Right renal cortex interstitium (tissue), 3 donors: ENCODE measurements around the gene CHEK1. TPM values are rescaled to one million over a fixed set of nuclear protein-coding genes. Genes with fewer than 3 reads are reported as not detected.
"Not testable (repeated sequence)": the region's sequence is repeated elsewhere in the genome, so short reads cannot be mapped to it uniquely, and the experiment has no call there.

Experiments
- DNase-seq, 3 donors: peaks; one replicate each; pipeline ENCODE4 v3.0.0-alpha.2; 2013; ENCODE audit warnings: low read depth in 3 of 3, low spot score in 2 of 3
- polyA plus RNA-seq, 3 donors: library from polyadenylated mRNA; unstranded; fragments of 120-200 nt; gene quantifications; one replicate each; pipeline ENCODE4 v1.2.1, GENCODE V29; 2013; ENCODE audit not compliant: insufficient read length in 3 of 3

CHEK1 gene
- polyA plus RNA-seq, 3 donors: 30.1 to 36.2 (median 31.8) TPM

DNA sequence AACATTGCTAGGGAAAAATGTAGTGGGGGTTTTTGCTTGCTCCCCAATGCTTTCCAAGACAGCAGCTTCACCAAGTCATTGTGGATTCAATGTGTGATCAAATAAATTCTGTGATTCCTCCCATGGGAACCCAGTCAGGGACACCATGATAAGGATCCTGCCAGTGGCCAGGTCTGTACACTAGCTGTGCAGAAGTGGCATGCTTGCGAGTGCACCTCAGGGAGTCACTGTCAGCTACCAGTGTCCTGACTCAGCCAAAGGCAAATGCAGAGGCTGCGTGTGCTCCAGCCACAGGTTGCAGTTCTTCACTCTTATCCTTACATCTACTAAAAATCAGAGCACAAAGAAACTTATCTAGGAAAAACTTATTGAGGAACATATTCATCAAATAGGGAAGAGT, 65.0 kb downstream of the CHEK1 start:
- no peak for DNase-seq

DNA sequence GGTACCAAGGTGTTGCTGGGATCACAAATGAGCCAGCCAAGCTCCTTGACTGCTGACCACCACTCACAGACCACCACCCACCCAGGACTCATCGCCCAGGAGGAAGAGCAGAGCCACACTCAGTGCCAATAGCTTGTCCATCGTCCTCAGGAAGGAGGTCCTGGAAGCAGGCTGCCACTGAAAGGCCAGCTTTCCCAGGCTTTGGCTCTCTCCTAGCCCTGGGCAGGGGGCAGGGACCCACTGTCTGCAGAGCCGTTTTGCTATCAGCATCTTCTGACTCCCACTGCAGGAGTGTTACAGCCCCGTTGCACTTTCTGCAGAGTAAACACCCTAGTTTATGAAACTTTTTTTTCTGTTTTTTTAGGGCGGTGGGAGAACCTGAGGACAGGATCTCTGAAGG, 67.9 kb downstream of the CHEK1 start:
- DNase-seq: no peak

DNA sequence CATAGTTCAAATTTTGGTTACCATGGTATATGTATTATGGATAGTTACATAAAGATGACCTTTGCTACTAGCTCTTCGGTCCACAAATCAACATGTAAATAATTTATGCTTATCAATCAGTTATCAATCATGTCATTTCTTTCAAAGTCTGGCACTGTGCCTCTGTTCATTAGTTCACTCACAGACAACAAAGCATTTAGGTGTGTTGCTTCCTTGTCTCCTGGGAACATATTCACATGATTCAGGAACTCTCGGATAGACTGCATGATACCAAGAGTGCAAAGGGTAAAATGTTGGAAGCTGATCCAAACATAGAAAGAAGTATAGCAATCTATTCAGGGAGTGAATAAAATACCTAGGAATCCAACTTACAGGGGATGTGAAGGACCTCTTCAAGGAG, 70.0 kb downstream of the CHEK1 start:
- no peak for DNase-seq

DNA sequence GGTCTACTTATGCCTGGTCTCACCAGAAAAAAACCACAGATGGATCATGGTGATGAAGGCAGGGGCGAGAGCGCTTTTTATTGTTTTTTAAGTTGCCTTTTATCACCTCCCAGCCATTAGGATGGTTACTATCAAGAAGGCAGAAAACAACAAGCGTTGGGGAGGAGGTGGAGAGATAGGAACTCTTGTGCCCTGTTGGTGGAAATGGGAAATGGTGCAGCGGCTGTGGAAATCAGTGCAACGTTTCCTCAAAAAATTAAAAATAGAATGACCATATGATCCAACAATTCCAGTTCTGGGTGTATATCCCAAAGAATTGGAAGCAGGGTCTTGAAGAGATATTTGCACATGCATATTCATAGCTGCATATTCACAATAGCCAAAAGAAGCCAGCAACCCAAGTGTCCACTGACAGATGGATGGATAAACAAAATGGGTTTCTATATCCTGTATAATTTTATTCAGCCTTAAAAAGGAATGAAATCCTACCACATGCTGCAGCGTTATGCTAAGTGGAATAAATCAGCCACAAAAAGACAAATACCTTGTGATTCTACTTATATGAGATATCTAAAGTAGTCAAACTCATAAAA, 76.2 kb downstream of the CHEK1 start:
- no peak for DNase-seq

DNA sequence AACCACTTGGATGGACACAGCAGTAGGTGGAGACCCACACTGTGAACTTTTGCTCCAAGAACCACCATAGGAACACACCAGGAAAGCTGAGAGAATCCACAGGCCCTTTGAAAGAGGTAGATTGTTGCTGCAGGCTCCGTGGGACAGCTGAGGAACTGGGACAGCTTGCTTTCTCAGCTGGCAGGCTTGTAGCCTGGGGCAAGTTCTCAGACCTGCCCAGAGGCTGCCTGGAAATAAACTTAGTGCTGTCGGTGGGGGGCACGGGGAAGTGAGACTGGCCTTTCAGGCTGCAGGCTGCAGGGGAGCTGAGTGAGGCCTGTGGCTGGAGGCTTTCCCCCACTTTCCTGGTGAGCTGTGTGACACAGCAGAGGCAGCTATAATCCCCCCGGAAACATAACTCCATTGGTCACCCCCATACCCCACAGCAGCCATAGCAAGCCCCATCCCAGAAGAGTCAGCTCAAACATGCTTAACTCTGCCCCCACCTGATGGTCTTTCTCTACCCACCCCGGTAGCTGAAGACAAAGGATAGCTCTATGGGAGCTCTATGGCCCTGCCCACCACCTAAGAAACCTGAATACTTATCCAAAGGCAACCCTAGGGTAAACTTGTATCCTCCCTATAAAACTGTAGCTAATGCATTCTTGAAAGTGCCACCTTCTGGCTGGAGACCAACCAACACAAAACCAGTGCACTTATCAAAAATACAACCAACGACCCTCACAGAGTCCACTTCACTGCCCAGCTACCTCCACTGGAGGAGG, 77.1 kb downstream of the CHEK1 start:
- DNase-seq: no peak

DNA sequence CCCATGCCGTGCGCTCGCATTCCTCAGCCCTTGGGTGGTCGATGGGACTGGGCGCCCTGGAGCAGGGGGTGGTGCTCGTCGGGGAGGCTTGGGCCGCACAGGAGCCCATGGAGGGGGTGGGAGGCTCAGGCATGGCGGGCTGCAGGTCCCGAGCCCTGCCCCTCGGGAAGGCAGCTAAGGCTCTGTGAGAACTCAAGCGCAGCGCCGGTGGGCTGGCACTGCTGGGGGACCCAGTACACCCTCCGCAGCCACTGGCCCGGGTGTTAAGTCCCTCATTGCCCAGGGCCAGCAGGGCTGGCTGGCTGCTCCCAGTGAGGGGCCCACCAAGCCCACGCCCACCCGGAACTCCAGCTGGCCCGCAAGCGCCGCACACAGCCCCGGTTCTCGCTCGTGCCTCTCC, 79.7 kb downstream of the CHEK1 start:
- DNase-seq: not testable (repeated sequence)

DNA sequence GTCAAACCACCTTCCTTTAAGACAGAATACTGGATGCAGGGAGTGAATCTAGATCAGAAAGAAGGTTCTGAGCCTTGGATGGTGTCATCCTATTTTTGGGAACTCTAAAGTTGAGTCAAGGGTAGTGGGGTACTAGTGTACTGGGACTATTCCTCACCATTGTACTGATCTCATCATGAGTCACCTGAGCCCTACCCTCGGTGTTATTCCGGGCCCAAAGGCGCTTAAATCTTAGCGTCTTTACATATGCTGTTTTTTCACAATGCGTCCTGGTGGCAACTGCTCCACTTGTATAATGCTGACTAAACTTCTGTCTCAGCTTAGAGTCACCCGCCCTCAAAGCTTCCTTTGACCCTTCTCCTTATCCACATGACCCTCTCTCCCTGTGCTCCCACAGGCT, 95.8 kb downstream of the CHEK1 start:
- no peak for DNase-seq

DNA sequence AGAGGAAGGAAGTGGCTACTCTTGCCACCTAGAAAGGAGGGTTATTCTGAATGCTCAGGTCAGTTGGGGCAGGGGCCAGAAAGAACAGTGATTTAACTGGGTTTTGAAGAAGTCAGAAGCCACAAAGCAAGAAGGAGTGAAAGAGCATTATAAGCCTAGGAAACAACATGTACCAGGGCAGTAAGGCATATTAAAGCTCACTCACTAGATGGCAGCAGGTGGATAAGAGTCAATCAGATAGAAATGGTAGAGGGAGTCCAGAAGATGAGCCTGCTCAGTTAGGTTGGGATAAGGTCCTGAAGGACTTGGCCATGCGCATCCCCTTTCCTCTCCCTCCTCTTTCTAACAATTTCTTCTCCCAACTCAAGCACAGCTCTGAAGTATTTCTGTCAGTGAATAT, 99.2 kb downstream of the CHEK1 start:
- no peak for DNase-seq

Other genes with a start within 250 kb of the CHEK1 start
- gene FEZ1, start 128.9 kb upstream of the CHEK1 start, polyA plus RNA-seq: 10 to 100 TPM in 1 of 3 donors, 1 to 10 TPM in 2; 8.5 to 11.3 (median 9.7) TPM
- 100 to 1,000 TPM; 124 to 136 (median 133) TPM for gene EI24, start 55.7 kb upstream of the CHEK1 start, polyA plus RNA-seq
- gene STT3A, start 32.3 kb upstream of the CHEK1 start, polyA plus RNA-seq: 100 to 1,000 TPM; 203 to 233 (median 218) TPM
- gene ACRV1, start 55.7 kb downstream of the CHEK1 start, polyA plus RNA-seq: 1 to 10 TPM in 1 of 3 donors, under 1 TPM in 2; 0.58 to 1.4 (median 0.62) TPM
- not detected for gene PATE1, start 121.1 kb downstream of the CHEK1 start, polyA plus RNA-seq
- under 1 TPM in 1 of 3 donors, not detected in 2; 0.07 TPM for gene PATE2, start 153.7 kb downstream of the CHEK1 start, polyA plus RNA-seq
- gene PATE3, start 163.0 kb downstream of the CHEK1 start, polyA plus RNA-seq: not detected
- under 1 TPM in 2 of 3 donors, not detected in 1; 0.06 to 0.08 TPM for gene PATE4, start 208.2 kb downstream of the CHEK1 start, polyA plus RNA-seq